ENCODE measurements around the gene ITPA.

Gene ITPA

DNA sequence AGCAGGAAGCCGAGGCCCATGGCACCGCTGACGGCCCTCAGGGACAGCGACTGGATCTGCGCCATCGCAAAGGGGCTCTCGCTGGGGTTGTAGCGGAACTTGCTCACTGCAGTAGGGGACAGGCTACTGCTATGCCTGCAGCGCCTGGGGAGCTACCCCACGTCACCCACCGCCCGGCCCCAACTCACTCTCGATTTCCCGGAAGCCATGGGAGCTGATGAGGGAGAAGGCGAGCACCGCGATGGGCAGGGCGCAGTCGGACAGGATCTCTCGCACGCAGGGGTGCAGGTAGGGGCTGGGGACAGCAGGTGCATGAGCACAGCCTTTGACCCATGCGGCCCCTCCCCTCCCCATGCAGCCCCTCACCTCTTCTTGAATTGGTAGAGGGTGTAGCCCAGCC lies 19.9 kb downstream of the ITPA start:
- no peak for DNase-seq

DNA sequence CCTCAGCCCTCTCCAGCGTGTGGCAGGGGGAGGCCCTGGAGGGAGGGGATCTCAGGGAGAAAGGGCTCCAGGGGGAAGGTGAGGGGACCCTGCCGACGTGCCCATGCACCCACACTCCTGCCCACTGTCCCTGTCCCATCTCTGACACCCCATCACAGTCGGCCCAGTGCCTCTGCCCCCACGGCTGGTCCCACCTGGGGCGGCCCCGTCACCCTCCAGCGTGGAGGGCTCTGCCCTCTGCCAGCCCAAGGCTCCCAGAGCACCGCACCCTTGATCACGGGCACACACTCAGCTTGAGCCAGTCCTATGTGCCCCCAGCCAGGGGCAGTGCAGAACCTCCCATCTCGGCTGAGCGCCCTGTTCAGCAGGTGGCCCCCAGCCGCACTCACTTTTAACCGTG lies 20.5 kb downstream of the ITPA start:
- DNase-seq, result no peak

DNA sequence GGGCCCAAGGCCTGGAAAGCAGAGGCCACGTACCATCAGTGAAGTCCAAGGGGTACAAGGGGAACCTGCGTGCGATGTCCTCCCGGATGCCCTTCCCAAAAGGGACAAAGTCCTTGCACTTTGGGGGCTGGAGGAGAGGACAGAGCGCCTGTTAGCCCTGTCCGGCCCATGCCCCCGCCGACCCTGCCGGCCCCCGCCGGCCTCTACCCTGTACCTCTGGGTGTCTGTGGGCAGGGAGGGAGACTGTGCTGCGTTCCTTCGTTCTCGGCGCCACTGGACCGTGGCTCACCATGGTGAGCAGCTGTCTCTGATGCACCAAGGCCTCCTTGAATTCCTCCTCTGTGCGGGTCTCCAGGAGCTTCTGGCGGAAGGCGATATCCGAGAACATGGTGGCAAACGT lies 21.8 kb downstream of the ITPA start:
- no peak for DNase-seq

DNA sequence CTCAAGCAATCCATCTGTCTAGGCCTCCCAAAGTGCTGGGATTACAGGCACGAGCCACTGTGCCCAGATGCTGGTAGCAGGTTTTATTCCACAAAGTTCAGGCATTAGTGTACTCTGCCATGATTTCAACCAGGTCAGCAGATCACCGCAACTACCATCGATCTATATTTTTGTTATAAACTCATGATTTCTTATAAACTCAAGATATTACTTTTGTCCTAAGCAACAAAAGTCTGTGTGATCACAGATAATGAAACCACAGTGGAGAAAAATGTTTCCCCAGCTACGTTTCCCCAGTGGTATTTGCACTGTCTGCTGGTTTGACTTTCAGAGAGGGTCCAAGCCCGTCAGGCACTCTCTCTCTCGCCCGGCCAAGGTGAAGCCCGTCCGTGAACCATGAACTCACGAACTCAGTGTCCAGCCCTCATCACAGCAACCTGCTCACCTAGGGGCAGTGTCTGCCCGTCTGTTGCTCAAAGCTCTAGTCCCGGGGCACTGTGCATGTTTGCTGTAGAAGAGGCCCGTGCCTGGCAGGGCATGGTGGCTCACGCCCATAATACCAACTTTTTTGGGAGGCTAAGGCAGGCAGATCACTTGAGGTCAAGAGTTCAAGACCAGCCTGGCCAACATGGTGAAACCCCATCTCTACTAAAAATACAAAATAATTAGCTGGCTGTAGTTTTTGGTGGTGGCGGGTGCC lies 22.7 kb downstream of the ITPA start:
- no peak for DNase-seq

DNA sequence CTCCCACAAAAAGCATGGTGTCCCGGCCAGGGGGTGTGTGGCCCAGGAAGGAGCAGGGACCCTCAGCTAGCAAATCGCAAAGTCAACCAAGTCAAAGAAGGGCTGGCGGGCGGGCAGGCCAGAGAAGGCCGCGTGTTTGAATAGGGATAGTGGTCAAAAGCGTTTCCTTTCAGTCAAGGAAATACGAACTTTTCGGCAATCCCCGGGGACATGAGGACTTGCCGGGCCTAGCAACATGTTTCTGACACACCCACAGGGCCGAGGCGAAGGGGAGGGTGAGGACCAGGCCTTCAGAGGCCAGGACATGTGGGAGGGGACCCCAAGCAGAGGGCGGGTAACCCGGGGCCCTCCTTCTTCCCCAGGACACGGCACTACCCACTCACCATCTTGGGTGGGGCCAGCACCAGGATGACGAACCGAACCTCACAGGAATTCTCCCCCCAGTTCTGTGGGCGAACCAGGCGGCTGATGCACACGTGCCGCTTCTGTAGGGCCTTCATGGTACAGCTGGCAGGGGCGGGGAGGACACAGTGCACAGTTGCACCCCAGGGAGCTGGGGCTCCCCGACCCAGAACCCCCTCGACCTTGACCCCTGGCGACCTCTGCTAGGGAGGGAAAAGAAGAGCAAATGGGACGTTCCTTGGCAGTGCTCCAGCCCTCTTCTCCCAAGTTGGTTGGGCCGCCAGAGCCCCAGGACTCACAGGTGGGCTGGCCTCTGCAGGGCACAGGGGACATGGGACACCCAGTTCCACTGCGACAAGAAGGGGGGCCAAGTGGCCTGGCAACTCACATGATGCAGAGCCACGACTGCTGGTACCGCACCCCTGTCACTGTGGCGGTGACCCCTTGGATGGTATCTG lies 24.1 kb downstream of the ITPA start:
- no peak for DNase-seq

DNA sequence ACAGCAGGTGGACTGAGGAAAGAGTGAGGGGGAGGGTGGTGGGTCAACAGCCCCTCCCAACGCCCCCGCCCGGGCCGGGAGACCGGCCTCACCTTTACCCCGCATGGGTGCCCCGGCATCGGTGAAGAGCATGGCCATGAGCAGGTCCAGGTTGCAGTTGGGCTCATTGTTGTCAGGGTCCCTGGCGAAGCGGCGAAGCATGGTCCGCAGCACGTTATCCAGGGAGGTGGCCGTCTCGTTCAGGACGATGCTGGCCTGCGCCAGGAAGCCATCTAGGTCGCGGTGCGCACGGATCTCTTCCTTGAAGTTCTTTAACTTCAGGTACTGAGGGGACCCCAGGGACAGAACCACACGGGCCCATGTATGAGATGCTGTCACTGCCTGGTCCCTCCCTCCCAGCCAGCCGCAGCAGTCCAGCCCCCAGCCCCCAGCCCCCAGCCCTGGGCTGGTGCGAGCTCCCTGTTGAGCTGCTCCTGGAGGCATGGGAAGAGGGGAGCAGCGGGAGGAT lies 24.7 kb downstream of the ITPA start:
- DNase-seq, result no peak

DNA sequence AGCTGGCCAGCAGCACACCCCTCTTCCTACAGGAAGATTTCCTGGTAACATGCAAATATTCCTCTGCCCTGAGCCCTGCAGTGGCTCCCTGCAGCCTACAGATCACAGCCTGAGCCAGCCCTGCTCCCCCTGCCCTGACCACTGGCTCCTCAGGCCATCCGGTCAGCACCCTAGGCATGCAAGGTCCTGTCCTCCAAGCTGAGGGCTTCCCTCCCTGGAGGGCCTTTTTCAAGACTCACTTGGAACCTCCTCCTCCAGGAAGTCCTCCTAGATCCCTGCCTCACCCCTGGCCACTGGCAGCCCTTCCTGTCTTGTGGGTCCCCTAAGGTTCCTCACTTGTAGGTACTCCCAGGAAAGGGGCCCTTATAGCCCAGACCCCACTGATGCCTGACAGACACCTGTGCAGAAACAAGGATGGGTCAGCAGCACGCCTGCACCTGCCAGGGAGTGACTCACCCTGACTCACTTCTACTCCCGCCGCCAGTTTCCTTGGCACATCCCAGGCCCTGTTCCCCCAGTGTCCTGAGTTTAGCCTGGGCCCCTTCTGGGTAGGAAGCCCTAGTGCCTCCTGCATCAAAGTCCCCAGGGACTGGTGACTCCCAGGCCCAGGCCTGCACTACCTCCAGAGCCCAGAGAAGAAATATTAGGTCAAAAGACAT lies 26.5 kb downstream of the ITPA start:
- DNase-seq, result no peak

DNA sequence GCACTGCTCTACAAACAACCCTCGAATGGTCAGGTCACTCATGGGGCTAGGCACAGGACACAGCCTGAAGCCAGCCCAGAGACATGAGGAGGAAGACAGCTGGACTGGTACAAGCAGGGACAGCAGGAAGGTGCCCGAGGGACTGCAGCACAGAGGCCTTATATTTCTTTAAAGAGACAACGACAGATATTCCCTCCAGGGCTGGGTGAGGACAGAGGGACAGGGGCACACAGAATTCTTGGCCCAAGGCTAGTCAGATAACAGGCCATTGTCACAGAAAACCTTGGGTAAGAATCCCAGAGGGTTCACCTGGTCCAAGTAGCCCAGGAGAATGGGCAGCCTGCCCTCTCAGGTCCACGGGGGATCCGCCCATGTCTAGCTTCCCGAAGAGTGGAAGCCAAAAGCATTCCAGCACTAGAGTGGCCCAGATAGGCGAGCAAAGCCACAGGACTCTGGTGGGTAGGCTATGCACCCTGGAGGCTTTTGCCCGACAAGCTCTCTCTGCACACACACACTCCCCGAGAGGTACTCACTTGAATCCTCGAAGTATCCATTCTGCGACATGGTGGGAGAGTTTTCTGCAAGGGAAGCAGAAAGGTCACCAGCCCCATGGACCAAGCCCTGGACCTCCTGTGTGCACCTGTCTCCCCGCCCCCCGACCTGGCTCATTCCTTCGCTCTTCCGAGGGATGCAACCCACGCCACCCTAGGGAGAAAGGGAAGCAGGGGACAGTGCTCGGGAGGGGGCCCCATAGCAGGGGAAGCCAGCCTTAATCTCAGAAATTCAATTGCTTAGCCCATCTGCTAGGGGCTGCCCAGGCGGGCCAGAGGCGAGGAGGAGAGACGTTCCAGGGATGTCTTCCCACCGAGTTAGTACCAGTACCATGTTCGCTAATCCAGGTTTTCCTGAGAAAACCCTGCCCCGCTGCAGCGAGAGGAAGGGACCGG lies 28.0 kb downstream of the ITPA start:
- DNase-seq, result no peak

DNA sequence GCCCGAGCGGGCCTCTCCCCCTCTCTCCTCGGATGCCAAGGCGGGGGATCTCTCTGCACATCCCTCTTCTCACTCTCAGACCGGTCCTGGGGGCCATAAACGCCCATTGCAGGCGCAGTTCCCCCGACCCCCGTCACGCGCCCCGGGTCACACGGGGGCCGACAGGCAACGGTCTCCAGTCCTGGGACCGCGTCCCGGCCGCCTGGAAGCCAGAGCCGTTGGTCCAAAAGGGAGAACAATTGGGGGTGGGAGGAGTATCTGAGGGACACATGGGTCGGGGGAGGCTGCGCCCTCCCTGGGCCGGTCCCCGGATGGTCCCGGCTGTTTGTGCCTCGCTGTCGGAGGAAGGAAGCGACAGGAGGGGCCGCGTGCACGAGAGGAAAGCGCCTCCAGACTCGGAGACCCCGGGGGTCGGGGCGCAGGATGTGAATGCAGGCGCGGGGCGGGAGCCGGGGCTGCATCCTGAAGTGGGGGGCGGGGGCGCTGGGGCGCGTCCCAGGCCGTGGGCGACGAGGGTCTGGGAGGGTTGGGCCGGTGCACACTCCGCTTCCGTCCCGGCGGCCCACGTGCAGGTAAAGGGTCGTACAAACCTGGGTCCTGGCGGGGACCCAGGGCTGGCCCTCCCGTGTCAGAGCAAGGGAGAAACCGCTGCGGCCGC lies 28.8 kb downstream of the ITPA start:
- no peak for DNase-seq

DNA sequence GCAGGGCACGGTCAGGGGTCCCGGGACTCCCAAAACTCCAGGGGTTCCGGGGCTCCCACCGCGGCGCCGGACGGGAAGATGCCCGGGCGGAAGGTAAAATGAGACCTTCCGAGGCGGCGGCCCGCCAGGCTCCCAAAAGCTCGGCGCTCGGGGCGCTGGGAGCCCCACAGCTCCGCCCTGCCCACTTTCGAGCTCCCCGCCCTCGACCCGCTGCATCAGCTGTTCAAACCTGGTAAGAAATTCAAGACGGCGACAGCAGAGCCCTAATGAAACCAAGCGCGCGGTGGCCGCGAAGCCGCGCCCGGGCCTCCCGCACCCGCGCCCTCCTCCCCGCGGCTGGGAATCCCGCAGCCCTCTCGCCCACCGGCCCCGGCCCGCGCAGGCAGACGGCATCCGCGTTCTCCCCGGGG lies 29.3 kb downstream of the ITPA start:
- DNase-seq, result no peak

DNA sequence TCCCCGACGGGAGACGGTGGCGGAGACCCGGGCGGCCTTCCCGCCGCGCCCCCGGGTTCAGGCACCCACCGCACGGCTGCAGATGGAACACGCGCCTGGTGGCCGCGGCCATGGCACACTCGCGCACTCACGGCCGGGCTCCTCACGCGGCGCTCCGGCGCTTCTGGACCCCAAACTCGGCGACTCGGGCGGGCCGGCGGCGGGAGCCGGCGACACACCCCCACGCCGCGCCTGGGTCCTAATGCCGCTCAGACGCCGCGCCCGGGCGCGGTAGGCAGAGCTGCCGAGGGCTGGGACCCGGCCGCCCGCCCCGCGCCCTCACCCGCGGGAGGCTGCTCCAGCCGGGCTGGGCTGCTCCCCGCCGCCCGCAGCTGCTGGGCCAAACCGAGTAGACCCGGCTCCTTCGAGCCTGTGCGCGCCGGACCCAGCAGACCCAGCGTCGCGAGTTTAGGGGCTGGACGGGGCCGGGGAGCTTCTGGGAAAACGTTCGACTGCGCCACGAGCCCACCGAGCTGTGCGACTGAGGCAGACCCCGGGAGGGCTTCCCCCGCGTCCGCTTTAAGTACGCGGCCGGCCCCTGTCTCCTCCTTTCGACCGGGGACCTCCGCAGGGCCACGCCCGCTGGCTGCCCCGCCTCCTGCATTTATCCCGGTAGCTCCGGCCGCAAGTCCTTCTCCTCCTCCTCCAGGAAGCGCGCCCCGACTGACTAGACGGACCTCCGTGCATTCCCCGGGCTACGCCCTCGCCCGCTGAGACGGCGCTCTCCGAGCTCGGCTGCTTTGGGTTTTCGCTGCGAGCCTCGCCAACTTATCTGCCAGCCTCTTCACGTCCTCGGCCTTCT lies 29.9 kb downstream of the ITPA start, which contains the start of gene SLC4A11:
Gene SLC4A11 (minus strand): TSS at position 165 of the 841 bp plus-strand sequence. CDS start 53 bp downstream, at position 112.
- DNase-seq, result no peak

DNA sequence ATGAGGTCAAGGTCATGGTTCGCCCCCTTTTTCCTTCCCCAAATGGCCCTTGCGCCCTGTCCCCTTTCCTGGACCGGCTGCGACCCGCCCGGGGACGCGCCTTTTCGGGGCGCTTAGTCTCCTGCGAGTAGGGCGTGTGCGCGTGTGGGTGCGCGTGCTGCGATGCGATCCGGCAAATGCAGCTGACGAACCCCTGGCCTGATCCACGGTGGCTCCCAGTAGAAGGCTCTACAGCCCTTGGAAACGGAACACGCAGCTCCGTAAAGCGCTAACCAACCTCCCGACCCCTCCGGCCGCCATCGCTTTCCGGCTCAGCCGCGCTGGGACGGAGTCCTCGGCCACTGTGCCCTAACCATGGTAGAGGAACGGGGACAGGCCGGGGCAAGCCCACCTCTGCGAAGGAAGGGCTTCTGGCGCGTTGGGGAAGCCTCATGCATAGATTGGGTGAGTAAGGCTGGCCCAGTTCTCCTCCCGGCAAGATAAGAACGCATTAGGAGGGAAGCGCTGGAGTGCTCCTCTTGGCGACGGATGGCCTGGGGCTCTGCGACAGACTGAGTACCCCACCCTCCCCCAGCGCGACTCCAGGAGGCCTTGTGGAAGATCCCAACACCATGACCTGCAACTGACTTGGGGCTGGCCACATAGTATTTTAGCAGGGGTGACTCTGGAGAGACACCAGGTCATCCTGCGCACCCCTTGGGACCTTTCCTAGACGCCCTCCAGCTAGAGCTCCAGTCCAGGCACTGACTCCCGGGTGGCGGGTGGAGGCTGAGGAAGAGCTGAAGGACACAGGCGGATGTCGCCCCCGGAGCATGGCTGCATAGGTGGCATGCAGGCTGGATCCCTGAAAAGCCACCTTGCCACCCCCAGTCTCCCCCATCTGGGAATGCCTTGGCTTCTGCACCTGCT lies 30.8 kb downstream of the ITPA start:
- no peak for DNase-seq

DNA sequence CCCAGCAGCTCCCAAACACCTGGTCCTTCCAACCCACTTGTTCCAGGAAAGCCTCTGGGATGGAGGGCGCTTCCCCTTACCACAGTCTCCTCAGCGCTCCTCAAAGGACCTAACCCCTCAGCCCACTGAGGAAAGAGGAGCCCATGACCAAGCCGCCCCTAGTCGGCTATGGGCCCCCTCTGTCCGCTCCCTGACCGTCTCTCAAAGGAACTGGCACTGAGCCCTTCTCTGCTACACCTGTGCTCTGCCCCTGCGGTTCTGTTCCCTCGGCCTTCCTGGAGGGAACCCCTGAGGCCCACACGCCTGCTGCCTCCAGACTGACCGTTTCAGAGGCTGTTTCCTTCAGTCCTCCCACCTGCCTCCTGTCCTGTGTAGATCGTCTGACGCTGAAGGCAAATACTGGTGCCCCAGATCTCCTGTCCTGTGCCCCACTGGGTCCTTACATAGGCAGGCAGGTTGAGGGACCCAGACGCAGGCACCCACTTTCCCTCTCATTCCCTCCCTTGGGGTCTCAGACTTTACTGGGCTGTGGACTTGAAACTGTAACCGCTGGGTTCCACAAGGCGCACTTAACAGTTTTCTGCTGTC lies 31.6 kb downstream of the ITPA start:
- DNase-seq, result no peak

DNA sequence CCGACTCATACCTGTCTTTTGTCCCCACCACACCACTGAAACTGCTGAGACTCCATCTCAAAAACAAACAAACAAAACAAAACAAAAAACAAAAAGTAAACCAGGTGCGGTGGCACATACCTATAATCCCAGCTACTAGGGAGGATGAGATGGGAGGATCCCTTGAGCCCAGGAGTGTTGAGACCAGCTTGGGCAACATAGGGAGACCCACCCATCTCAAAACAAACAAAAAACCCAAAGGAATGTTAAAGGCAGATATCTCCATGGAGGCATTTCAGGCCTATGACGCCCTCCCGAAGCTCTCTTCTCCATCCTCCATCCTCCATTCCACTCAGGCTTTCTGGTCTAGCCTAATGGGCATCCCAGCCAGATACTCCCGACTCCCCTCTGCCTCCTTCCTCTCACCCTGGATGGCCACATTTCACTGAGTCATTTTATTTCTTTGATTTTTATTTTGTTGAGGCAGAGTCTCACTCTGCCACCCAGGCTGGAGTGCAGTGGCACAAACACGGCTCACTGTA lies 32.9 kb downstream of the ITPA start:
- DNase-seq, result no peak

DNA sequence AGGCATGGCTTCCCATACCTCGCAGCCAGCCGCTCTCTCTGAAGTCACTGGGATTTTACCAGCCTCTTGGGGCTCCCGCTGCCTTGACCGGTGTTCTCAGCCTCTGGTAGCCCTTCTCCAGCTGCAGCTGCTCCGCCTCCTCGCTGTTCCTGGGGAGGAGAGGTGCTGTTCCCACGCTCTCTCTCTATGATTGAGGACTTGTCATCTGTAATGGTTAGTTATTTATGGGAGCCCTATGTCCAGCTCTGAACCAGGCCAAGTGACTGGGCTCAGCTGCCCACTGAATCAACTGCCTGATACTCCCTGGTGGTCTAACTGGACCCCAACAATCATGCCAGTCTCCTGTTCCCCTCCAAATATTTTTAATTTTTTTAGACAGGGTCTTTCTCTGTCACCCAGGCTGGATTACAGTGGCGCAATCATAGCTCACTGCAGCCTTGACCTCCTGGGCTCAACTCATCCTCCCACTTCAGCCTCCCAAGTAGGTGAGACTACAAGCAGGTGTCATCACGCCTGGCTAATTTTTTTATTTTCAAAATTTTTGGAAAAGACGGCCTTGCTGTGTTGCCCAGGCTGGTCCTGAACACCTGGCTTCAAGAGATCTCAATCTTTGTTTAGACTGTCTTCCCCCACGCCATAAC lies 34.5 kb downstream of the ITPA start:
- DNase-seq, result no peak

DNA sequence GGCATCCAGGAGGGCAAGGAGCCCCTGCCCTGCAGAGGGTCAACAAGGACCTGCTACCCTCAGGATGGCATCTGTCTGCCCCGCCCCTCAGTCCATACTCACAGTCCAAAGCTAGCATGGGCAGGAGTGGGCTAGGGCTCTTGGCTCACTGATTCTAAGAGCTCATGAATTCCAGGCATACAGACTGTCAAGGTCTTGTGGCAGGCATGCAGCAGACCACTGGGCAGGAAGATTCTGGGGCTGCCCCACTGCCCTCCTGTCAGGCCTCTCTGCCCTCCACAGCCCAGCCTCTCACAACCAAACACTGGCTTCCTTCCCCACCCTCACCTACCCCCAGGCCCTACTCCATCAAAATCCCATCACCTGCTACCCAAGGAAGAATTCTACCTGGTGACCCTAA lies 35.3 kb downstream of the ITPA start:
- DNase-seq, result no peak

DNA sequence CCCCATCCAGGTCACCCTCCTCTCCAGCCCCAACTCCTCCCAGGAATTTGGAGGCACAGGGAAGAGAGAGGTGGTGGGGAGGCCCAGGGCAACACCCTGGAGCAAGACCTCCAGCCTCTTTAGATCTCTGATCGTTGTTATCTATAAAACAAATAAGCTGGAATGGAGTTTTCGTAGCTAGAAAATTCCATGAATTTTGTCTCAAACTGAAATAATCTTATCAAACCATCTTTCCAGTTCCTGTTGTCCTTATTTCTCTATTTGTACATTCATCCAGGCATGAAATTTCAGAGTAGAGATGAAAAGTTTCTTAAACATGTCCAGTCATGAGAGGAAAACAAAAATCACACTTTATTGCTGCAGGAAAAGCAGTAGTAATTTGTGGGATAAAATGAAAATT lies 35.9 kb downstream of the ITPA start:
- no peak for DNase-seq

DNA sequence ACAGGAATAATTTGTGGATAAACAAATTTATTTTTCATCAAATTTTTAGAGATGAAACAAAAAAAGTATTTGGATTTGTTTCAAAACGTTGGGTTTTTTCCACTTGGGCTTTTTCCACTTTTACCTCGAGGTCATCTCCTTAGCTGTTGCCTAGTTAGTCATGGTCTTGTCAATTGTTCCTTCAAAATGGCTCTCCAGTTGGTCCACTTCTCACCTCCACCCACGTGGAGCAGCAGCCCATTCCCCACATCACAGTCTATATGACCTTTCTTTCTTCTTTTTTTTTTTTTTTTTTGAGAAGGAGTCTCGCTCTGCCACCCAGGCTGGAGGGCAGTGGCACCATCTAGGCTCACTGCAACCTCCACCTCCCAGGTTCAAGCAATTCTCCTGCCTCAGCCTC lies 36.4 kb downstream of the ITPA start:
- DNase-seq, result no peak

DNA sequence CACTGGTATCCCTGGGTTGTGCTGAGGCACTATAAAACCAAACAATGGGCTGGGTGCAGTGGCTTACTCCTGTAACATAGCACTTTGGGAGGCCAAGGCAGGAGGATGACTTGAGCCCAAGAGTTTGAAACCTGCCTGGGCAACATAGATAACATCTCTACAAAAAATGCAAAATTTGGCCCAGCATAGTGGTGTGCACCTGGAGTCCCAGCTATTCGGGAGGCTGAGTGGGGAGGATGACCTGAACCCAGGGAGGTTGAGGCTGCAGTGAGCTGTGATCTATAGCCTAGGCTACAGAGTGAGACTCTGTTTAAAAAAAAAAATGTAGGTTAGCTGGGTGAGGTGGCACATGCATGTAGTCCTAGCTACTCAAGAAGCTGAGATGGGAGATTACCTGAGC lies 37.4 kb downstream of the ITPA start:
- DNase-seq, result no peak
